GM18508 (cell line): ENCODE data around the gene ADAMTS9.
"Not testable (repeated sequence)": the region's sequence is repeated elsewhere in the genome, so short reads cannot be mapped to it uniquely, and the experiment has no call there.

Experiments used
- ATAC-seq: cut with Tn5 transposase; IDR thresholded peaks from one replicate; pipeline ENCODE4 v1.9.1; 2021; ENCODE audit warnings: moderate number of reproducible peaks; ENCODE audit not compliant: insufficient read depth, unreplicated experiment

The ADAMTS9 gene

DNA sequence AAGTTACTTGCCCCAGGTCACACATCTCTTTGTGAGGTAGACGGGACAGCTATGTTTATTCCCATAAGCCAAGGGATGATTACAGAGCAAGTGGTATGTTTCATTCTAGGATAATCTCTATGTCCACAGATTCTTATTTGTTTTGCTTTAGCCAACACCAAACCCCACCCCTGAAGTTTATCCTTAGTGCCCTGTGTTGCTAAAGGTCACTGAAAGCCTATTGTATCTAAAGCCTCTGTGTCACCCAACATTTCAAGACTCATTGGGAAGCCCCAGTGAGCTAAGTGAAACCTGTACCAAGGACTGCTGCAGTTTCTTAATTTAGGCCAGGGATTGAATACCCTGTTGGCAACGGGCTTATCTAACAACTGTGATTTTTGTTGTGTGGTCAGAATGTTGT lies 135.6 kb downstream of the ADAMTS9 start:
- ATAC-seq = no peak

DNA sequence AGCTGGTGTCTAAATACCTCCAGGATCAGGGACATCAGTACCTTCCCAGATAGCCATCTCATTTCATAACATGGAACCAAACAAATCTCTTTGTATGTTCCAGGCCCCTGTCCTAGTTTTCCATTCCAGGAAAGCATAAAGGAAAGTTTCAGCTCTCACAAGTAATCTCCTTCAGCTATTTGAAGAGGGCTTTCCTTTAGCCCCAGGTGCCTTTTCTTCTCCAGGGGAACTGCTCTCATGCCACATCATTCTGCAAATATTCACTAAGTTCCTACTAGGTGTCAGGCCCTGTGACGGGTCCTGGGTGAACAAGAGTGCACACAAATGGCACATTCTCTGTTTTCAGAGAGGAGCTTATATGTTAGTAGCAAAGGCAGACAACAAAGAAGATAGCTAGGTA lies 136.1 kb downstream of the ADAMTS9 start:
- ATAC-seq = no peak

DNA sequence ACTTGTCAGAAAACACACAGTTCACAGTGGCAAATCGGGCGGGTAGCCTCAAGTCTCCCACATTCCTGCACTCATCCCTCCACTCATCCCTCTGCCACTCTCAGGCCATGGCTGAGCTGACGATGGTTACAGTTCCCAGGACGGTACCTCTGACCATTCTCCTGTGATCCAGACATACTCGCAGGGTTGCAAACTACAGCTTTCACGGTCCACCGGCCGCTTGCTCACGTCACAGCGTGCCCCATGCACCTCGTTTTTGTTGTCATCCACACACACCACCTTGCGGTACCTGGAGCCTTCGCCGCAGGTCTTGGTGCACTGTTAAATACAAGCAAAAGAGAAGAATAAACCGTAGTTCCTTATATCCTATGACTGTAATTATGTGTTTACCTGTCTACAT lies 137.1 kb downstream of the ADAMTS9 start:
- no peak for ATAC-seq

DNA sequence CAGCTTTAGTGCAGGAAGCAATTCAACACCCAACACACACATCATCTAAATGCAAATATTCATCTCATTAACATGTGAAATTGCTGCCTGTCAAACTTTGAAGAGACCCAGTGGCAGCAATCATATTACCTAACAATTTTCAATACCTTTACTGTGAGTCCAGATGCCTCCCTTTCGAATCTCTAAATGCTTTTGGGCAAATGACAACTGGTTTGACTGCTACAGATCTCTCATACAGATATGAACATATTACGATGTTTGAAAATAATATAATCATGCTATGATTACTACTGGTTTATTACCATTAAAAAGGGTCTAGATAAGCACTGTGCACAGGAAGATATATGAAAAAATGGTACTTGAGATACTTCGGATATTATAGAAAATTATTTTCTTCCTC lies 137.9 kb downstream of the ADAMTS9 start:
- ATAC-seq = no peak

DNA sequence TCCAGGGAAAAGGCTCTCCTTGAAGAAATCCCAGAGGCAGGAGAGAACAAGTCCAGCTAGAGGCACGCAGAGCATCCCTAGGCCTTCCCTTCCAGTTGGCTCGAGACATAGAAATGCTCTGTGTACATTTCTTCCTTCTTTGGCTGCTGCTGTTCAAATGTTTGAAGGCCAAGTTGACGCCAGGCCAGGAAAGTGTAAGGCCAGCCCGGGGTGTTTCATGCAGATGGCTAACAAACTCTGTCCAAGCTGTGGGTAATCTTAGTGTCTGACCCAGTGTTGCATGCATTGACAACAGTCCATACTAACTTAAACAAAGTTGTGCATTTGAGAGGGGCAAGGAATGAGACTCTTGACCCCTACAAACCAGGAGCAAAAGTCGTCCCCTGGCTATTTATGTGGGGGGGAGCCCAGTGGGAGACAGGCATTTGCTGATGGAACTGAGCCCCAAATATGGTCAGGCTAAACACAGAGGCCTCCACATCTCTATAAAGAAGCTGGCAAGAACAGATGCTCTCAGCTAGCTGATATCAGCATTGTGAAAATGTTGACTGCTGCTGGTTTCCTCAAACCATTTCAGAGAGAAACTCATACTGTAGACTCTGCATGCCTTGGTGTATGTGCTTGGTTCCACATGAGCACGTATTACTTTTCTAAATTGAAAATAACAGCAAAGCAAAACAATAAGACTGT lies 139.5 kb downstream of the ADAMTS9 start:
- no peak for ATAC-seq

DNA sequence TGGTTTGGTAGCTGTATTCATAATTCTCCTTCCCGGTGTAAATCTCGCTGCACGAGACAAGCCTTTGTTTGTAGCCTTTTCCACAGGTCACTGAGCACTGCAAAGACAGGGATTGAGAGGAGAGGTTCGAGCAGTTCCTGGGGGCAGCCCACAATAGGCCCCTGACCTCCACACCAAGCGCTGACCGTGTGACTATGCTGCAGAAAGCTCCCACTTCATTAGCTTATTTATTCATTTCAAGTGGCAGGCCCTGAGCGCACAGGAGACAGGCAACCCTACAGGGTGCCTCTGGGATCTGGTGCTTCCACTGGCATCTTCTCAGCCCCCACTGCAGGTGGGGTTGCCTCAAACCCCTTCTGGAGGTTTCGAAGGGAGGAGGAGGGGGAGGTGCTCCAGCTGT lies 140.9 kb downstream of the ADAMTS9 start:
- no peak for ATAC-seq

DNA sequence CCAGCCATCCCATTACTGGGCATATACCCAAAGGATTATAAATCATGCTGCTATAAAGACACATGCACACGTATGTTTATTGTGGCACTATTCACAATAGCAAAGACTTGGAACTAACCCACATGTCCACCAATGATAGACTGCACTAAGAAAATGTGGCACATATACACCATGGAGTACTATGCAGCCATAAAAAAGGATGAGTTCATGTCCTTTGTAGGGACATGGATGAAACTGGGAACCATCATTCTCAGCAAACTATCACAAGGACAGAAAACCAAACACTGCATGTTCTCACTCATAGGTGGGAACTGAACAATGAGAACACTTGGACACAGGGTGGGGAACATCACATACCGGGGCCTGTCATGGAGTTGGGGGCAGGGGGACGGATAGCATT lies 142.6 kb downstream of the ADAMTS9 start:
- not testable (repeated sequence) for ATAC-seq

DNA sequence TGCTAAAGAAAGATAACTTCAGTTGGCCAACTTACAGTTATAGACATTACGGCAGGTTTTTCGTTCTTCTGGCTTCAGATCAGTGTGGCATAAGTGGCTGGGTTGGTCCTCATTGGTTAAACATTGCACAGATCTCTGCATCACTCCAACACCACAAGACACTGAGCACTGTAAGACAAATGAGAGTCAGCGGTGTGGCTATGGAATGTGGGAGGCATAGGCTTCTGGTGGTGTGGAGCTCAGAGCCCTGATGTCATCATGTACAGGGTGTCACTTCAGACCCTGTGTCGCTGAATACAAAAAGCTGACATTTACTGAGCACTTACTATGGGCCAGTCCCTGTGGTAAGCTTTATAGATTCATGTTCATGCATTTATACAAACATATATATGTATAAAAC lies 146.0 kb downstream of the ADAMTS9 start:
- ATAC-seq = no peak

DNA sequence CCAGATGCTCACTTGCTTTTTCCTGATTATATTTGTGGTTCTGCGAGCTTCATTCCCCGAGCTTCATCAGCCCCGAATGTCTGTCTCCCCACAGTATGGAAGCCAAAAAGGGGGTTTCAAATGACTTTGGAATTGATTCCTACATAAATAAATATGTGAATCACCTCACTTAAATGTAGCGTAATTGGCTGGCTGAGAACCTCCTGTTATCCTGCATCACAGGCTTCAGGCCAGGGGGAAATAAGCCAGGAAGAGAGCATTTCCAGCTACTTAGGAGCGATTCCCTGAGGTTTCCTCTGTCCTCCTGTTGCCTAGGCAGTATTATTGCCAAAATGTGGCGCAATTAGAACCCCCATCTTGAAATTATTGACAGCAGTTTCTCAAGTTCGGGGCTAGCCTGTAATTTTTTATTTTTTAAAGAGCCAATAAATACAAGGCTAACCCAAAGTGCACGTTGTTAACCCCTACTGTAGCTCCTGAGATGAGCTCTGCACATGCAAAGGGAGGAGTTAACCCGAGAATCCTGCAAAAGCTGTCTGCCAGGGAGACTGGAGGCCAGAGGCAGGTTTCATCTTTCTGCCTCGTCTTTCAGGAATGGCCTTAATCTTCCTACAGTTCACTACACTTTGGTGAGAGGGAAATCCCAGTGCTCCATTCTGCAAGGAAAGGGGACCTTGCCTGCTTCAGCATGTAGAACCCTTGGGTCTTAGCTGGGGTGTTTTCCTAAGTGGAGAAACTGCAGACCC lies 148.2 kb downstream of the ADAMTS9 start:
- no peak for ATAC-seq

DNA sequence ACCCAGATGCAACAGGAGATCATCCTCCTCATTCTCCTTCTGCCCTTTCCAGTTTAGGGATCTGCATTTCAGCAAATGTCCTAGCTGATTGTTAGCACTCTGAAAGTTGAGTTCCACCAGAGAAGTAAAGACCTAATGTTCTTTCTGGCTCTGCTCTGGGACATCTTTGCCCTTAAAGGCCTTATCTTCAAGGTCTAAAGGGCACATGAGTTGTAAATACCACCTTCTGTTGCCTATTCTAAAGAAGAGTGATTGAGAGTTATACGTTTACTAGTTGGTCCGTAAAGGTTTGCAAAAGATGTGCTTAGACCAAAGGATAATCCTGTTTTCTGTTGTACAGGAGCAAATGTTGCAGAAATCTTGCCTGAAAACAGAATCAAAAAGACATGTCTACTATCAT lies 151.6 kb downstream of the ADAMTS9 start:
- no peak for ATAC-seq

DNA sequence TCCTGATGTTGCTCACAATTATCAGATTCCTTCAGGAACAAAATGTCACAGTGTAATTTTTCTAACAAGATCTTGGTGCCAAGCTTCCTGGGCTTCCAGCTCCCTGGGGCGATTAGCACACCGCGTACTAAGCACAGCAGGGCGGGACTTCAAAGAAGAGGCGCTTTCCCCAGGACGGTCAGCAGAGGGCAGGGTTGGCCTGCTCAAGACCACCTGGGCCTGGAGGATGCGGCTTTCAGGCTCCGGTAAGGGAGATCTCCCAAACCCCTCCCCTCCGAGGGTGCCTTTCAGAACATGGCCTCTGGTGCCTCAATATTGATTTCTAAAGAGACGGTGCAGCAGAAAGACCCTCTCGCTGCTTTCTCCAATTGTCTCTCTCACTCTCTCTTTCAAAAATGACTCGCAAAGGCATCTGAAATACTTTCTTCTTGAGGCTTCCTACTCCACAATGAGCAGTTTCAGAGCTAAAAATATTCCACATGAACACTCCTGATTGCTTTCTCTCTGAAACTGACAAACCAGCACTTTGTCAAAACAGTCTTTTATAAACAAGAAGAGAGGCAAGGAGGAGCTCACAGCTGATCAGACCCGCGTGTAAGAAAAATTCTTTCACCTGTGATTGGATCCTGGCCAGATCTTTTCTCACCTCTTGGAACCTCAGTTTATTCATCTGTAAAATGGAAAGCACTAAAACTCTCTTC lies 154.0 kb downstream of the ADAMTS9 start:
- peak; percentile 83 for ATAC-seq

DNA sequence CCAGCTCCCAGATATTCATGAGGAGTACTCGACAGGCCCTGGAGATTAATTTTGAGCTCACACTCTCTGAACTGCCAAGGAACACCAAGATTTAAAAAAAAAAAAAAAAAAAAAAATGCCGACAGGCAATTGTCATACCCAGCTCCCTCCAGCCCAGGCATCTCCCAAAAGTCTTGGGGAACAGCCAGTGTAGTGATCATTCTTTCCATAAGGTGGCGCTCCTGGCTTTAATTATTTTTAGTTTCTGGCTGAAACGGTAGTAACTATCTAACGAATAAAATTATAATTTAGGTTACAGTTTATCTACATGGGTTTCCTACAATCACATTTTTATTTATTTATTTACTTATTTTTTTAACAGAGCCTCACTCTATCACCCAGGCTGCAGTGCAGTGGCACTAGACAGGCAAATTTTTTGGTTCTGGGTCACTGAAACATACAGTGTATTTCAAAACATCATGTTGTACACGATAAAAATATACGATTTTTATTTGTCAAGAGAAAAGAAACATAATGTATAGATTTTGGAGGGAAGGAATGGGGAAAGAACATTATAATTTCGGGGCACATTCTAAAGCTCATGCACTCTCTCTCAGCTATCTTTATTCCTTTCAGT lies 157.3 kb downstream of the ADAMTS9 start:
- ATAC-seq = no peak

DNA sequence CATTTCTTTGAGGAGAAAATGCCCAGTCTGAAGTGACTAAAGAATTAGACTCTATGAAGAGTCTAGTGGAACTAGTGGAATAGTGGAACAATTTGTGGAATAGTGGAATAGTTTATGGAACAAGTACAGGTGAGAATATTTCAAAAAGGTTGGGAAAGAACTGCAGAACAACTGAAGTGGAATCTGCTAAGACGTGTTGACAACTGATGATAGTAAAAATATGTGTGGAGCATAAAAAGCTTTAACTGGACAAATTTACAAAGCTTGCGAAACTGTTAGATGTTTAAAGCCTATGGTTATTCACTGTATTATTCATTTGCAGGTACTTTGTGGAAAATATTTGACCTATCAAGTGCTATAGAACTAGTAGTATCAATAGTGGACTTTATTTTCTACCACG lies 164.5 kb downstream of the ADAMTS9 start:
- ATAC-seq = no peak

DNA sequence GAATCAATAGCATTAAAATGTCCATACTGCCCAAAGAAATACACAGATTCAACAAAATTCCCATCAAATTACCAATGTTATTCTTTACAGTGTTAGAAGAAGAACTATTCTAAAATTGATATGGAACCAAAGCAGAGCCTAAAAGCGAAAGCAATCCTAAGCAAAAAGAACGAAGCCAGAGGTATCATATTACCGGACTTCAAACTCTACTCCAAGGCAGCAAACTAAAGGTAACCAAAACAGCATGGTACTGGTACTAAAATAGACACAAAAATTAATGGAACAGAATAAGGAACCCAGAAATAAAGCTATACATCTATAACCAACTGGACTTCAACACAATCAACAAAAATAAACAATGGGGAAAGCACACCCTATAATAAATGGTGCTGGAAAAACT lies 167.5 kb downstream of the ADAMTS9 start:
- no peak for ATAC-seq

DNA sequence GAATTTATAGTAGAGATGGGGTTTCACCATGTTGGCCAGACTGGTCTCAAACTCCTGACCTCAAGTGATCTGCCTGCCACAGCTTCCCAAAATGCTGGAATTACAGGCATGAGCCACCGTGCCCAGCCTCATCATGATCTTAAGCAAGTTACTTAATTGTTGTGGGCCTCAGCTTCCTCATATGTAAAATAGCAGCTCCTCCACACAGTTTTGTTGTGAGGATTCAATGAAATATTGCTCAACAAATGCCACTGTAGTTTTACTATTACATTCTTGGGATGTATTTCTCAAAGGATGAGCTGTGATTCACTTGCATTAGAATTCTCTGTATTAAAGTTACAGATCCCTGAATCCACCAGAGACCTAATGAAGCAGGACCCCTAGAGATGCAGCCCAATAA lies 168.8 kb downstream of the ADAMTS9 start:
- ATAC-seq = no peak

DNA sequence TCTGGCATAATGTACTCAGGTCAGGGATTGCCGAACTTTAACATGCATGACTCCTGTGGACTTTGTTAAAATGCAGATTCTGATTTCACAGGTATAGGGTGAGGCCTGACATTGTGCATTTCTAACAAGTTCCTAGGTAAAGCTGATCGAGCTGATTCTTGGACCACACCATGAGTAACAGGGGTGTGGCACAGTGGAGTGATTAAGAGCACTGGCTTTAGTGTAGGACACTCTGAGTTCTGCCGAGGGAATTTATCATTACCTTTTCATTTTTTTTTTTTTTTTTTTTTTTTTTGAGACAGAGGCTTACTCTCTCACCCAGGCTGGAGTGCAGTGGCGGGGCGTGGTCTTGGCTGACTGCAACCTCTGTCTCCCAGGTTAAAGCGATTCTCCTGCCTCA lies 169.3 kb downstream of the ADAMTS9 start:
- ATAC-seq = no peak

DNA sequence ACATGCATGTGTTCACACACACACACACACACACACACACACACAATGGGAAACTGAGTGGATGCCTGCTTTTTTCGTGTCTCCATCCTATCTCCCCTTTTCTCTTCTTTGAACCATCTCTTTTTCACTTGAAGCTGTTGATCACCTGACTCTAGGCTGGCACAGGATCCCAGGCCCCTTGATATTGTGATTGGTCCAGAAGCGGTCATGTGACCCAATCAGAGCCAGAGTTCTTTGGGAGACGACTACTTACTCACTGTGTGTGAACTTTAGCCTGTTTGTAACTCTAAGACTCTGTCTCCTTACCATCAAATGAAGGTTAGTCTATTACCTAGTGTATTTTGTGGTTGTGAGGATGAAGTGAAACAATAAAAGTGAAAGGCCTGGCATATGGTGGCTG lies 172.9 kb downstream of the ADAMTS9 start:
- no peak for ATAC-seq

DNA sequence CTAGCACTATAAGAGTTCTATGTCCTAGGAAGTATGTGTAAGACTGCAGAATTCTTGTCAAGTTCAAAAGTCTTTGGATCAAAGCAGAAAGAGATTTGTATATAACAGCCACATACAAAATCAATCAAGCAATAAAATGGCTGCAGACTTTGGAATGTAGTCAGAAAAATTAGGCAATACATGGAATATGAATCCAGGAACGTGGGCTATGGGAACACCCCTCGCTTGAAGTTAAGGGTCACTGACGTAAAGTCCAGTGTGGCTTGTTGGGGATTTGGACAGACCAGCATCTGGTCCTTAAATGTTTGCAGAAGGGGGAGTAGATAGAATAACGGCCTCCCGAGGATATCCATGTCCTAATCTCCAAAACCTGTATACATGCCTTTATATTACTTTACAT lies 178.6 kb downstream of the ADAMTS9 start:
- ATAC-seq = no peak

DNA sequence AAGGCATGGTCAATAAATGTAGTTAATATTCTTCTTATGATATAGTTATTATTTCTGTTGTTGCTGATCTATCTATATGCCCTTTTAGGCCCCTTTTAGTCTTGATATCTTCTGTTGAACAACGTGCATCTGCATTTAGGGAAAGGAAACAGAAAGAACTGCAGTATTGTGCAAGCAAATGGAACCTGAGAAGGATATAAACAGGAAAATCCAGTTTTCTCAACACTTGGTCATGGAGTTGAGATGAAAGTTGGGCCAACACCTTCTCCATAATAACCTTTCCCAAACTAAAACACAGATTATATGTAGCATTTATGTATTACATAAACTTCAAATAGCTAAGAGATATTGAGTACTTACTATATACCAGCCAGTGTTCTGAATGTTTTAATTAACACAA lies 179.7 kb downstream of the ADAMTS9 start:
- no peak for ATAC-seq

DNA sequence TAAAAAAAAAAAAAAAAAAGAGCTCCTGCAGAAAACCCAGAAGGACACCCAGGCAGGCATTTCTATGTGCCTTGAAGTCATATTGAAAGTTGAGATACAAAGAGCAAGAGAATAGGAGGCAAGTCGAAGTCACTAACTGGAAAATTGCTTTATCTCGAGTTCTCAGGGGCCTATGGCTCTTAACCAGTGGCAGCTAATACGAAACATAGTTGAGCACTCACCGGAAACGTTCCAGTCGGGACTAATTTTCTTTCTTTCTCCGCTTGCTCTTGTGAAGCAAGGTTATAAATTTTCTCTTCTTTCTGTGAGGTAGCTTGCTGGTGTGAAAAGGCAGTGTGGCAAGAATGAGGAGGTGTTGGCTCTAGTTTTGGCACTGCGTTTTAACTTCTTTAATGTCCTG lies 181.5 kb downstream of the ADAMTS9 start:
- ATAC-seq = no peak

DNA sequence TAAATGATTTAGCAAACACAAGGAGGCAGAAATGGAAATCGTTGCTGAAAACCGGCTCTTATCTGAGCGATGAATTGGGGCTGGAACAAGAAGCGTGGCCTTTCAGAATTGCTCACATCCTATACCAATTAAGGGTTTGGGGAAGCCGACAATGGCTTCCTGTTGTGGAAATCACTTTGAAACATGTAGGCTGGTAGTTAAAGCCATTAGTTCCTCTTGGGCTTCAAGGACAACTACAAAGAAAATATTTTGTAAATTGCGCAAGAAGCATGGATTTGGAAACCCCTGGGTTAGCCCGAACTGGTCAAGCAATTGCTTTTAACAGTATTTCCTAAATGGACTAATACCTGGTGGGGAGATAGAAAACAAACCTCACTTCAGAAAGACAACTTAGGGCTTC lies 182.4 kb downstream of the ADAMTS9 start:
- ATAC-seq = no peak
